Measurements from ENCODE around the gene AIFM2.
"Not testable (repeated sequence)": the region's sequence is repeated elsewhere in the genome, so short reads cannot be mapped to it uniquely, and the experiment has no call there.

AIFM2 gene

GRCh38 chr10:70132098-70133029 lies at the start of gene AIFM2:
Gene AIFM2, minus strand, starts transcription at chr10:70132825. Its CDS starts 8,741 bp downstream, at chr10:70124084.
- peak; percentile 66 for DNase-seq

DNA sequence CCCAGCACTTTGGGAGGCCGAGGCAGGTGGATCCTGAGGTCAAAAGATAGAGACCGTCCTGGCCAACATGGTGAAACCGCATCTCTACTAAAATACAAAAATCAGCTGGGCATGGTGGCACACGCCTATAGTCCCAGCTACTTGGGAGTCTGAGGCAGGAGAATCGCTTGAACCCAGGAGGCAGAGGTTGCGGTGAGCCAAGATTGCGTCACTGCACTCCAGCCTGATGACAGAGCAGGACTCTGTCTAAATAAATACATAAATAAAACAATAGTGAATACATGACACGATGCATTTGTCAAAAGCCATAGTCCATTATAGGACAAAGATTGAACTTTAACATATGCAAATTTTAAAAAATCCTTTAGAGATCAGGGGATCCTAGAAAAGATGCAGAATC lies 46.6 kb upstream of the AIFM2 start:
- not testable (repeated sequence) for DNase-seq

DNA sequence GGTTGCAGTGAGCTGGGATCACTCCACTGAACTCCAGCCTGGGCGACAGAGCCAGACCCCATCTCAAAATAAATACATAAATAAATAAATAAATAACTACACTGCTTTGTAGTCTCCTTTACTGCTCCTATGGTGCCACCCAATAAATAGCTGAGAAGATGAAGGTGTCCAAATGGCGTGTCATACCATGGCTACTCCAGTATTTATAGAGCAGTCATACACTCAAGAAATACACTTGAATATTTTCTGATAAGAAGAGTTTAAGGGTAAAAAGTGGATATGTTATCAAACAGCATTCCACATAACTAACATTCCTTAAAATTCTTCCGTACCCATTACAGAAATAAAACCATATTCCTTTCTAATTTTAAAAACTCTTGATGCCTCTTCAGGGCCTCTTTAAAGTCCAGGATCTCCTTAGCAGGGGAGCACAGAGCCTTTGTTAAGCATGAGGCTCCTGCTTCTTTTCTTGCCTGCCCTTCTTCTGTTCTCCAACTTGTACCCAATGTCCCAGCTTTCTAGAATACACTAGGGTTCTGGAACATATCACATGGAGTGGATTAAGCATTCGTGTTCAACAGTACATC lies 45.6 kb upstream of the AIFM2 start:
- DNase-seq, result no peak

DNA sequence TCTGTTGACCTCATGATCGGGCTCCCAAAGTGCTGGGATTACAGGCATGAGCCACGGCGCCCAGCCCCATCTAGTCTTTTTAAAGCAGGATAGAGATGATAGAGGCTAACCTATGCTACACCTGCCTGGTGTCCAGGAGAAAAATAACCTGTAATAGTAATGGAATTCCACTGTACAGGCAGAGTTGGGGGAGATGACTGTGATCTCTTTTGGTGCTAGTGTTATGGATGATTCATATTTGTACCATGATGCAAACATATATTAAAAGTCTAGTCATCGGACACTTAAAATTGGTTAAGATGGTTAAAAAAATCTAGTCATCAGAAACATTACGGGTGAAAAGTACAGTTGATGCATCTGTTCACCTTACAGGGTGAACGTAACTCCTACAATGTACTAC lies 43.8 kb upstream of the AIFM2 start:
- DNase-seq, result no peak

- DNase-seq, result no peak
These were observed 42.9 kb upstream of the AIFM2 start for GRCh38 chr10:70175516-70175915.

GRCh38 chr10:70174058-70174741 lies 41.6 kb upstream of the AIFM2 start:
- DNase-seq, result no peak

GRCh38 chr10:70169649-70170364 lies 37.2 kb upstream of the AIFM2 start:
- no peak for DNase-seq

GRCh38 chr10:70169011-70169410 lies 36.4 kb upstream of the AIFM2 start:
- no peak for DNase-seq

GRCh38 chr10:70167246-70167645 lies 34.6 kb upstream of the AIFM2 start:
- DNase-seq, result no peak

DNA sequence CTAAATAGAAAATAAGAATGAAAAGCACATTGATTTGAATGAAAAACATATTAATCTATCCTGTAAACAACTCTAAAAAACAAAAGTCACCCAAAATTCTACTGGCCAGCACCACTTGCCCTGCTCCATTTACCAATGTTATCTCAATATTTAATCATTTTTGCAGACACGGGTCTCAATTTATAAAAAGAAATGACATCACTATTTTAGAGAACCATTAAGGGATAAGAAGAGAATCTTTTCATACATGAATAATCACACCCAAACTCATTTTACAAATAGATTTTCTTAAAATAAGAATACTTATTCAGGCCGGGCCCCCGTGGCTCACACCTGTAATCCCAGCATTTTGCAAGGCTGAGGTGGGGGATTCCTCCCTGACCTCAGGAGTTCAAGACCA lies 33.8 kb upstream of the AIFM2 start:
- DNase-seq, result no peak

- no peak for DNase-seq
These were observed 31.5 kb upstream of the AIFM2 start for GRCh38 chr10:70164163-70164562.

DNA sequence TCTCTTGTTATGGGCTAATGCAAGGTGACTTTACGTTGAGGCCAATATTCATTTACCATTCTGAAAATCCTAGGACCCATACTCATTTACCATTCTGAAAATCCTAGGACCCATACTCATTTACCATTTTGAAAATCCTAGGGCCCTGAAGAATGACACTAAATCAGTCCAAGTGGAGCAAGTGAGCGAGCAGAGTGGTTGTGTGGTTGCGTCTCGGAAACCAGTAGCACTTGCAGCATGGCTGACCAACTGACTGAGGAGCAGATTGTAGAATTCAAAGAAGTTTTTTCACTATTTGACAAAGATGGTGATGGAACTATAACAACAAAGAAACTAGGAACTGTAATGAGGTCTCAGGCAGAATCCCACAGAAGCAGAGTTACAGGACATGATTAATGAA lies 30.8 kb upstream of the AIFM2 start:
- DNase-seq, result peak; percentile 56

DNA sequence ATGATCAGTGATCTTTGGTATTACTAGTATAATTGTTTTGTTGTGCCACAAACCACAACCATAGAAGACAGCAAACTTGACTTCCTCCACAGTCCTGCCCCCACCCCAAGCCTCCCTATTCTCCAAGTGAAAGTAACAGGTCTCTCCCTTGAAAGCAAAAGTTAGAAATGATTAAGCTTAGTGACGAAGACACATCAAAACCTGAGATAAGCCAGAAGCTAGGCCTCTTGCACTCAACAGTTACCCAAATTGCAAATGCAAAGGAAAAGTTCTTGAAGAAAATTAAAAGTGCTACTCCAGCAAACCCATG lies 30.2 kb upstream of the AIFM2 start:
- peak; percentile 73 for DNase-seq

GRCh38 chr10:70162151-70162891 lies 29.7 kb upstream of the AIFM2 start:
- no peak for DNase-seq

- no peak for DNase-seq
These were observed 28.2 kb upstream of the AIFM2 start for GRCh38 chr10:70160798-70161197.

- not testable (repeated sequence) for DNase-seq
These were observed 26.7 kb upstream of the AIFM2 start for GRCh38 chr10:70159366-70159765.

- DNase-seq, result no peak
These were observed 25.5 kb upstream of the AIFM2 start for GRCh38 chr10:70158113-70158512.

GRCh38 chr10:70155255-70155838 lies 22.7 kb upstream of the AIFM2 start:
- DNase-seq, result no peak

GRCh38 chr10:70148516-70148915 lies 15.9 kb upstream of the AIFM2 start:
- DNase-seq, result no peak

DNA sequence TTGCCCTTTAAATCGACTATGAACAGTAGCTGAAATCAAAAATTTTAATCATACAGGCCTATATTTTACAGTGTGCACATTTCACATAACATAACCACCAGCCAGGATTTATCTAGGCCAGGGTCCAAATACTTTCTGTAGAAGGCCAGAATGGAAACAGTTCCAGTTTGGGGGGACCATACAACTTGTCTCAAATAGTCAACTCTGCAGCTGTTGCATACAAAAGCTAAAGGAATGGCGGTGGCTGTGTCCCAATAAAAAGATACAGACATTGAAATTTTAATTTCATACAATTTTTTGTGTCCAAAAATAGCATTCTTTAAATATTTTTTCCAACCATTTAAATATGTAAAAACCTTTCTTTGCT lies 14.6 kb upstream of the AIFM2 start:
- DNase-seq, result no peak

GRCh38 chr10:70146489-70147258 lies 14.0 kb upstream of the AIFM2 start, which contains the start of gene TYSND1:
Gene TYSND1, minus strand, starts transcription at chr10:70146700. Its CDS starts 114 bp downstream, at chr10:70146586.
- DNase-seq, result peak; percentile 93

Measured in stimulated activated CD8-positive, alpha-beta memory T cell treated with anti-CD3 and anti-CD28 coated beads, Interleukin-4, amount 100 ng/mL, for 48 hours (primary cell).